Stomach smooth muscle (tissue), 2 donors: ENCODE data around the gene FHIP1A.
A peak's percentile ranks its signal among the peaks of the same experiment; 100 is the strongest.
"Not testable (repeated sequence)": the region's sequence is repeated elsewhere in the genome, so short reads cannot be mapped to it uniquely, and the experiment has no call there.

Experiments
- H3K27ac ChIP-seq: one replicate; pipeline ENCODE4 v1.7.0; 2013; ENCODE audit warnings: mild to moderate bottlenecking, low read length, inconsistent platforms
- H3K27me3 ChIP-seq, 2 donors: one replicate each; pipeline ENCODE4 v1.7.0; 2013; ENCODE audit warnings: low read length in 2 of 2; ENCODE audit not compliant: insufficient read depth in 2 of 2, control insufficient read depth in 1 of 2
- H3K36me3 ChIP-seq, 2 donors: one replicate each; pipeline ENCODE4 v1.7.0; 2013; ENCODE audit warnings: low read length in 2 of 2; ENCODE audit not compliant: control insufficient read depth in 2 of 2, insufficient read depth in 2 of 2
- H3K4me1 ChIP-seq: one replicate; pipeline ENCODE4 v1.7.0; 2013; ENCODE audit warnings: low read length; ENCODE audit not compliant: control insufficient read depth, insufficient read depth
- H3K4me3 ChIP-seq, 2 donors: one replicate each; pipeline ENCODE4 v1.7.0; 2013; ENCODE audit warnings: low read length in 2 of 2
- H3K9ac ChIP-seq, 2 donors: one replicate each; pipeline ENCODE4 v1.7.0; 2013; ENCODE audit warnings: low read length in 2 of 2, mild to moderate bottlenecking in 1 of 2
- H3K9me3 ChIP-seq, 2 donors: one replicate each; pipeline ENCODE4 v1.7.0; 2013; ENCODE audit warnings: low read length in 2 of 2; ENCODE audit not compliant: control insufficient read depth in 2 of 2
- donor health status: healthy.
- donor health status: Pancreatic carcinoma.

Gene FHIP1A

GRCh38 chr4:151402145-151402865 is 6.7 kb upstream of the FHIP1A start:
- H3K27me3 ChIP-seq: no peaks in the 10 kb centered on the region
- H3K27ac ChIP-seq: no peak overlapping the region
- H3K9ac ChIP-seq: no peak overlapping the region
- no peaks in the 10 kb centered on the region for H3K9me3 ChIP-seq
- H3K36me3 ChIP-seq: no peaks in the 10 kb centered on the region
- H3K4me3 ChIP-seq: no peak overlapping the region
- H3K4me1 ChIP-seq: no peaks in the 10 kb centered on the region

- Histone ChIP-seq H3K27ac (no peak overlapping the region), H3K4me3 (no peak overlapping the region)
Observed at GRCh38 chr4:151403656-151404055, 5.3 kb upstream of the FHIP1A start.

GRCh38 chr4:151404802-151405201 is 4.2 kb upstream of the FHIP1A start:
- H3K27ac ChIP-seq, H3K27me3 ChIP-seq, H3K36me3 ChIP-seq, H3K9ac ChIP-seq, H3K9me3 ChIP-seq, H3K4me3 ChIP-seq: not testable (repeated sequence)
- H3K4me1 ChIP-seq: peaks cover 12% of the 10 kb centered on the region

More at GRCh38 chr4:151403656-151404055, 5.3 kb upstream of the FHIP1A start:
- H3K4me1 ChIP-seq: peaks cover 6% of the 10 kb centered on the region
- H3K27me3 ChIP-seq: no peaks in the 10 kb centered on the region
- H3K36me3 ChIP-seq: no peaks in the 10 kb centered on the region
- H3K9ac ChIP-seq: no peak overlapping the region
- H3K9me3 ChIP-seq: no peaks in the 10 kb centered on the region

GRCh38 chr4:151407018-151407417 is 2.0 kb upstream of the FHIP1A start:
- H3K27me3 ChIP-seq: no peaks in the 10 kb centered on the region
- H3K4me3 ChIP-seq: no peak overlapping the region
- H3K27ac ChIP-seq: no peak overlapping the region
- peaks cover 14% of the 10 kb centered on the region for H3K4me1 ChIP-seq
- no peaks in the 10 kb centered on the region for H3K36me3 ChIP-seq
- no peaks in the 10 kb centered on the region for H3K9me3 ChIP-seq
- H3K9ac ChIP-seq: no peak overlapping the region

- no peaks in the 10 kb centered on the region for H3K27me3 ChIP-seq
- no peaks in the 10 kb centered on the region for H3K9me3 ChIP-seq
- no peaks in the 10 kb centered on the region for H3K36me3 ChIP-seq
- peak overlapping the region; percentile 60 to 73 for H3K9ac ChIP-seq
- H3K4me1 ChIP-seq: peaks cover 14% of the 10 kb centered on the region
- peak overlapping the region; percentile 62 to 78 for H3K4me3 ChIP-seq
- H3K27ac ChIP-seq: peak overlapping the region; percentile 49
Observed at GRCh38 chr4:151407466-151408379, 1.3 kb upstream of the FHIP1A start.

- Histone ChIP-seq H3K9me3 (no peaks in the 10 kb centered on the region), H3K27ac (peak overlapping the region; percentile 49), H3K27me3 (no peaks in the 10 kb centered on the region), H3K4me3 (peak overlapping the region; percentile 62 to 78), H3K9ac (peak overlapping the region; percentile 60 to 73), H3K36me3 (no peaks in the 10 kb centered on the region), H3K4me1 (peaks cover 14% of the 10 kb centered on the region)
Observed at GRCh38 chr4:151408380-151408629, 671 bp upstream of the FHIP1A start.

- no peaks in the 10 kb centered on the region for H3K36me3 ChIP-seq
- H3K27me3 ChIP-seq: no peaks in the 10 kb centered on the region
- peaks cover 14% of the 10 kb centered on the region for H3K4me1 ChIP-seq
- H3K9me3 ChIP-seq: no peaks in the 10 kb centered on the region
- H3K9ac ChIP-seq: peak overlapping the region; percentile 36 to 57
- H3K27ac ChIP-seq: no peak overlapping the region
- peak overlapping the region; percentile 62 to 72 for H3K4me3 ChIP-seq
Observed at GRCh38 chr4:151409470-151410313, 716 bp downstream of the FHIP1A start.

- Histone ChIP-seq H3K27me3 (no peaks in the 10 kb centered on the region), H3K27ac (no peak overlapping the region), H3K9me3 (no peaks in the 10 kb centered on the region), H3K9ac (no peak overlapping the region), H3K36me3 (no peaks in the 10 kb centered on the region), H3K4me3 (no peak overlapping the region), H3K4me1 (no peaks in the 10 kb centered on the region)
Observed at GRCh38 chr4:151415978-151416377, 7.0 kb downstream of the FHIP1A start.

GRCh38 chr4:151417164-151417571 is 8.2 kb downstream of the FHIP1A start:
- Histone ChIP-seq H3K9ac (no peak overlapping the region), H3K9me3 (no peaks in the 10 kb centered on the region), H3K27ac (no peak overlapping the region), H3K36me3 (no peaks in the 10 kb centered on the region), H3K4me1 (no peaks in the 10 kb centered on the region), H3K4me3 (no peak overlapping the region), H3K27me3 (no peaks in the 10 kb centered on the region)

GRCh38 chr4:151417766-151418376 is 8.9 kb downstream of the FHIP1A start:
- H3K9me3 ChIP-seq: no peaks in the 10 kb centered on the region
- H3K9ac ChIP-seq: no peak overlapping the region
- no peaks in the 10 kb centered on the region for H3K4me1 ChIP-seq
- no peaks in the 10 kb centered on the region for H3K36me3 ChIP-seq
- H3K27ac ChIP-seq: no peak overlapping the region
- no peaks in the 10 kb centered on the region for H3K27me3 ChIP-seq
- H3K4me3 ChIP-seq: no peak overlapping the region
